CD4-positive, alpha-beta T cell (primary cell): Measurements from ENCODE around the gene MPC2. TPM values are rescaled to one million over a fixed set of nuclear protein-coding genes. Genes with fewer than 3 reads are reported as not detected.

ENCODE experiments used
- ATAC-seq: fragments of 200-7000 bp; cut with Tn5 transposase; one replicate; pipeline ENCODE4 v1.10.0; 2022; ENCODE audit warnings: mild to moderate bottlenecking; ENCODE audit not compliant: poor library complexity
- CTCF ChIA-PET: fragments of 350-600 bp; sonication (Branson Sonifier 250); formaldehyde crosslinking; loops from one replicate; lab custom pipeline; 2021; ENCODE audit warnings: antibody characterized with exemption, inconsistent platforms; lab: Charles Lee
- POLR2A ChIA-PET: fragments of 350-600 bp; sonication (Branson Sonifier 250); formaldehyde crosslinking; loops from one replicate; lab custom pipeline; 2021; ENCODE audit warnings: antibody characterized with exemption, inconsistent platforms; lab: Charles Lee
- DNase-seq, 14 experiments: peaks; one replicate each; pipeline ENCODE4 v3.0.0-alpha.2; 2013 to 2020; ENCODE audit warnings: mixed read lengths in 2 of 14
- H3K27ac ChIP-seq, 2 donors: one replicate each; pipeline versions ENCODE4 v1.5.1 to v1.7.0; 2013; ENCODE audit warnings: low read length in 2 of 2, low read depth in 1 of 2, mild to moderate bottlenecking in 1 of 2
- H3K27me3 ChIP-seq, 2 experiments: 1 replicate in 1 of 2; 2 replicates in 1 of 2; pipeline versions ENCODE4 v1.6.1 to v1.7.0; 2013; ENCODE audit warnings: low read length in 2 of 2, control low read depth in 1 of 2, mild to moderate bottlenecking in 1 of 2, moderate library complexity in 1 of 2; ENCODE audit not compliant: insufficient read depth in 2 of 2, control insufficient read depth in 1 of 2
- H3K36me3 ChIP-seq: one replicate; pipeline ENCODE4 v1.6.1; 2013; ENCODE audit warnings: low read length, control low read depth; ENCODE audit not compliant: insufficient read depth
- H3K4me1 ChIP-seq: one replicate; pipeline ENCODE4 v1.6.1; 2013; ENCODE audit warnings: low read length, control low read depth; ENCODE audit not compliant: insufficient read depth
- H3K4me3 ChIP-seq: one replicate; pipeline ENCODE4 v1.5.1; 2013; ENCODE audit warnings: mild to moderate bottlenecking, low read length, moderate library complexity
- H3K9me3 ChIP-seq, 2 experiments: 1 replicate in 1 of 2; 2 replicates in 1 of 2; pipeline versions ENCODE4 v1.6.1 to v1.7.0; 2013; ENCODE audit warnings: low read length in 2 of 2, mild to moderate bottlenecking in 2 of 2, control low read depth in 1 of 2, moderate library complexity in 1 of 2; ENCODE audit not compliant: control insufficient read depth in 1 of 2, insufficient read depth in 1 of 2
- H3K27ac Mint-ChIP-seq: one replicate; pipeline ENCODE4 v1.8.0; 2020; ENCODE audit warnings: mixed read lengths
- H3K27me3 Mint-ChIP-seq: one replicate; pipeline ENCODE4 v1.8.0; 2021; ENCODE audit warnings: mixed read lengths
- H3K36me3 Mint-ChIP-seq: one replicate; pipeline ENCODE4 v1.8.0; 2021; ENCODE audit warnings: low read depth, mixed read lengths
- H3K4me1 Mint-ChIP-seq: one replicate; pipeline ENCODE4 v1.8.0; 2021; ENCODE audit warnings: low read depth, mixed read lengths
- H3K4me3 Mint-ChIP-seq: one replicate; pipeline ENCODE4 v1.8.0; 2020; ENCODE audit warnings: mild to moderate bottlenecking, mixed read lengths
- H3K9me3 Mint-ChIP-seq: one replicate; pipeline ENCODE4 v1.8.0; 2020; ENCODE audit warnings: mixed read lengths
- intact Hi-C, 2 experiments: fragments of 100-400 bp; cut with DNase I in 1 of 2; cut with micrococcal nuclease in 1 of 2; formaldehyde crosslinking; loops; one replicate each; pipeline versions ENCODE4 v1.15.1 to v1.9.0; 2023 to 2025; cut with DNase I, micrococcal nuclease
- total RNA-seq, 174 experiments: library from RNA in 2 of 174; stranded (reverse) in 2 of 174; gene quantifications; one replicate each; pipeline ENCODE4 v1.2.3 and lab custom pipeline; 2021 to 2026
- TF ChIP-seq, protein P1 (sequence below): fragments of 200-600 bp; IDR thresholded peaks from one replicate; pipeline ENCODE4 v1.8.0; 2022; ENCODE audit warnings: antibody characterized with exemption, mild to moderate bottlenecking

The MPC2 gene
- total RNA-seq, 2 experiments from 2014 or later, result 54.4 to 54.8 TPM

- H3K9me3 ChIP-seq, result no peaks in the 10 kb centered on the region
- no peak overlapping the region for H3K4me3 Mint-ChIP-seq
- H3K27me3 ChIP-seq, result no peaks in the 10 kb centered on the region
- H3K4me1 ChIP-seq, result no peaks in the 10 kb centered on the region
- H3K36me3 ChIP-seq, result no peaks in the 10 kb centered on the region
- POLR2A ChIA-PET, result no interaction called here
- TF ChIP-seq, protein P1, sequence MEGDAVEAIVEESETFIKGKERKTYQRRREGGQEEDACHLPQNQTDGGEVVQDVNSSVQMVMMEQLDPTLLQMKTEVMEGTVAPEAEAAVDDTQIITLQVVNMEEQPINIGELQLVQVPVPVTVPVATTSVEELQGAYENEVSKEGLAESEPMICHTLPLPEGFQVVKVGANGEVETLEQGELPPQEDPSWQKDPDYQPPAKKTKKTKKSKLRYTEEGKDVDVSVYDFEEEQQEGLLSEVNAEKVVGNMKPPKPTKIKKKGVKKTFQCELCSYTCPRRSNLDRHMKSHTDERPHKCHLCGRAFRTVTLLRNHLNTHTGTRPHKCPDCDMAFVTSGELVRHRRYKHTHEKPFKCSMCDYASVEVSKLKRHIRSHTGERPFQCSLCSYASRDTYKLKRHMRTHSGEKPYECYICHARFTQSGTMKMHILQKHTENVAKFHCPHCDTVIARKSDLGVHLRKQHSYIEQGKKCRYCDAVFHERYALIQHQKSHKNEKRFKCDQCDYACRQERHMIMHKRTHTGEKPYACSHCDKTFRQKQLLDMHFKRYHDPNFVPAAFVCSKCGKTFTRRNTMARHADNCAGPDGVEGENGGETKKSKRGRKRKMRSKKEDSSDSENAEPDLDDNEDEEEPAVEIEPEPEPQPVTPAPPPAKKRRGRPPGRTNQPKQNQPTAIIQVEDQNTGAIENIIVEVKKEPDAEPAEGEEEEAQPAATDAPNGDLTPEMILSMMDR, result no peak
- no peak overlapping the region for H3K27ac Mint-ChIP-seq
- no peaks in the 10 kb centered on the region for H3K9me3 Mint-ChIP-seq
- no peak overlapping the region for H3K27ac ChIP-seq
- H3K4me3 ChIP-seq, result no peak overlapping the region
- intact Hi-C loops, result no loop called here
- no peaks in the 10 kb centered on the region for H3K4me1 Mint-ChIP-seq
- DNase-seq (no peak), ATAC-seq (no peak)
- CTCF ChIA-PET, result no interaction called here
- H3K27me3 Mint-ChIP-seq, result no peaks in the 10 kb centered on the region
- no peaks in the 10 kb centered on the region for H3K36me3 Mint-ChIP-seq
Observed at GRCh38 chr1:167881069-167881468, 55.8 kb downstream of the MPC2 start.

GRCh38 chr1:167880580-167881021, 56.3 kb downstream of the MPC2 start:
- CTCF ChIA-PET, result no interaction called here
- Histone ChIP-seq H3K9me3 (no peaks in the 10 kb centered on the region), H3K27ac (no peak overlapping the region), H3K4me1 (no peaks in the 10 kb centered on the region), H3K36me3 (no peaks in the 10 kb centered on the region), H3K27me3 (no peaks in the 10 kb centered on the region), H3K4me3 (no peak overlapping the region)
- ATAC-seq (no peak), DNase-seq (no peak)
- intact Hi-C loops, result no loop called here
- Mint-ChIP-seq H3K4me3 (no peak overlapping the region), H3K4me1 (no peaks in the 10 kb centered on the region), H3K36me3 (no peaks in the 10 kb centered on the region), H3K9me3 (no peaks in the 10 kb centered on the region), H3K27ac (no peak overlapping the region), H3K27me3 (no peaks in the 10 kb centered on the region)
- POLR2A ChIA-PET, result interaction anchor here (1.3 kb wide), 1 partner anchor 55 kb away, joined by 5 read pairs; no protein-coding TSS in a partner anchor
- TF ChIP-seq, protein P1, result no peak

- no peaks in the 10 kb centered on the region for H3K27me3 ChIP-seq
- ChIA-PET POLR2A (interaction anchor here (1.3 kb wide), 1 partner anchor 56 kb away, joined by 5 read pairs; no protein-coding TSS in a partner anchor), CTCF (no interaction called here)
- H3K4me3 Mint-ChIP-seq, result no peak overlapping the region
- H3K4me1 Mint-ChIP-seq, result no peaks in the 10 kb centered on the region
- no peak for DNase-seq
- intact Hi-C loops, result no loop called here
- H3K4me1 ChIP-seq, result no peaks in the 10 kb centered on the region
- H3K9me3 ChIP-seq, result no peaks in the 10 kb centered on the region
- no peaks in the 10 kb centered on the region for H3K9me3 Mint-ChIP-seq
- TF ChIP-seq, protein P1, result no peak
- H3K27ac Mint-ChIP-seq, result no peak overlapping the region
- no peak overlapping the region for H3K4me3 ChIP-seq
- H3K27me3 Mint-ChIP-seq, result no peaks in the 10 kb centered on the region
- ATAC-seq, result no peak
- H3K36me3 ChIP-seq, result no peaks in the 10 kb centered on the region
- H3K36me3 Mint-ChIP-seq, result no peaks in the 10 kb centered on the region
- no peak overlapping the region for H3K27ac ChIP-seq
Observed at GRCh38 chr1:167879508-167879907, 57.4 kb downstream of the MPC2 start.
